Panc1 (cell line): Measurements from ENCODE around the gene GRID1.

Source experiments
- POLR2AphosphoS5 ChIP-seq: IDR thresholded peaks from 2 replicates; pipeline ENCODE4 v1.6.1; 2012; ENCODE audit warnings: mild to moderate bottlenecking, low read depth, low read length, moderate library complexity
- SIN3A ChIP-seq: IDR thresholded peaks from 2 replicates; pipeline ENCODE4 v1.6.1; 2012; ENCODE audit warnings: low read depth, mild to moderate bottlenecking, low read length, moderate library complexity, borderline replicate concordance; ENCODE audit not compliant: insufficient read depth
- TCF7L2 ChIP-seq: IDR thresholded peaks from 2 replicates; pipeline ENCODE4 v1.6.1; 2011; ENCODE audit warnings: mild to moderate bottlenecking, low read depth, low read length, inconsistent platforms
- TF ChIP-seq, protein P1 (sequence below): fragments of 450-650 bp; IDR thresholded peaks from 2 replicates; pipeline ENCODE4 v1.5.1; 2017; ENCODE audit warnings: mild to moderate bottlenecking

- TF ChIP-seq, protein P1, sequence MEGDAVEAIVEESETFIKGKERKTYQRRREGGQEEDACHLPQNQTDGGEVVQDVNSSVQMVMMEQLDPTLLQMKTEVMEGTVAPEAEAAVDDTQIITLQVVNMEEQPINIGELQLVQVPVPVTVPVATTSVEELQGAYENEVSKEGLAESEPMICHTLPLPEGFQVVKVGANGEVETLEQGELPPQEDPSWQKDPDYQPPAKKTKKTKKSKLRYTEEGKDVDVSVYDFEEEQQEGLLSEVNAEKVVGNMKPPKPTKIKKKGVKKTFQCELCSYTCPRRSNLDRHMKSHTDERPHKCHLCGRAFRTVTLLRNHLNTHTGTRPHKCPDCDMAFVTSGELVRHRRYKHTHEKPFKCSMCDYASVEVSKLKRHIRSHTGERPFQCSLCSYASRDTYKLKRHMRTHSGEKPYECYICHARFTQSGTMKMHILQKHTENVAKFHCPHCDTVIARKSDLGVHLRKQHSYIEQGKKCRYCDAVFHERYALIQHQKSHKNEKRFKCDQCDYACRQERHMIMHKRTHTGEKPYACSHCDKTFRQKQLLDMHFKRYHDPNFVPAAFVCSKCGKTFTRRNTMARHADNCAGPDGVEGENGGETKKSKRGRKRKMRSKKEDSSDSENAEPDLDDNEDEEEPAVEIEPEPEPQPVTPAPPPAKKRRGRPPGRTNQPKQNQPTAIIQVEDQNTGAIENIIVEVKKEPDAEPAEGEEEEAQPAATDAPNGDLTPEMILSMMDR, result no peak
- TF ChIP-seq POLR2AphosphoS5 (no peak), SIN3A (no peak), TCF7L2 (no peak)
Measured at GRCh38 chr10:85851325-85851724, 515.3 kb downstream of the GRID1 start.
